ENCODE measurements around the gene CUEDC1. TPM values are rescaled to one million over a fixed set of nuclear protein-coding genes. Genes with fewer than 3 reads are reported as not detected.

The CUEDC1 gene
- total RNA-seq, 4 donors from 2014 or later = 31.2 to 43.9 (median 34.3) TPM

DNA sequence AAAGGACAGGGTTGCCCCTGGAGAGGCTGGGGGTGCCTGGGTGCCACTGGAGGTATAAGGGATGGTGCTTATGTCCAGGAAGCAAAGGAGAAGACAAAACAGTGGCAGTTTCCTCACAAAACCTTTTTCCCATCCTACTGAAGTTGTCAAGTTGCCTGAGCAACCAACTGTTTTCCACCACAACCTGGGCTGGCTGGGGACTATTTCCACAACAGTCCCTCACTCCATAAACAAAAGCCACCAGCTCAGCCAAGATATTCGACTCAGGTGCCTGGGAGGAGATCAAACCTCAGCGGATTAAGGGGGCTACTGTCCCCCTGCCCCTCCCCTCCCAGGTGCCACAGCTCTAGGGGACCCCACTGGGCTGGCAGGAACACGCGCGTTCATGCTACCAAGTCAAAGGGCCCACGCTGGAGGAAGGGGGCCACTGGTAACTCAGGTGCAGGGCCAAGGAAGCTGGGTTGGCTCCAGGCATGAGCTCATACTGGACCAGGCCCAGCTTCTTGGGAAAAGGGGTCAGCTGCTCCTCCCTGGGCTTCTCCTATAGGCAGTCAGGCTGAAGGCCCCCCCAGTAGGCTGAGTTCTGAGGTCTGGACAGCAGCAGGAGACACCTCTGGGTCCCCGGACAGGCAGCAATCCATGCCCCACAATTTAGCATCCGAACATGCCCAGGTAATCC lies 59.7 kb downstream of the CUEDC1 start:
- H3K27me3 ChIP-seq = no peaks in the 10 kb centered on the region
- ATAC-seq (no peak), DNase-seq (peak in 1 of 2 donors; percentile 71)
- H3K4me3 ChIP-seq = no peak overlapping the region
- peak in 1 of 2 donors; percentile 12 for TF ChIP-seq POLR2A (IDR thresholded peaks at IDR 0.05)
- TF ChIP-seq, protein P1, sequence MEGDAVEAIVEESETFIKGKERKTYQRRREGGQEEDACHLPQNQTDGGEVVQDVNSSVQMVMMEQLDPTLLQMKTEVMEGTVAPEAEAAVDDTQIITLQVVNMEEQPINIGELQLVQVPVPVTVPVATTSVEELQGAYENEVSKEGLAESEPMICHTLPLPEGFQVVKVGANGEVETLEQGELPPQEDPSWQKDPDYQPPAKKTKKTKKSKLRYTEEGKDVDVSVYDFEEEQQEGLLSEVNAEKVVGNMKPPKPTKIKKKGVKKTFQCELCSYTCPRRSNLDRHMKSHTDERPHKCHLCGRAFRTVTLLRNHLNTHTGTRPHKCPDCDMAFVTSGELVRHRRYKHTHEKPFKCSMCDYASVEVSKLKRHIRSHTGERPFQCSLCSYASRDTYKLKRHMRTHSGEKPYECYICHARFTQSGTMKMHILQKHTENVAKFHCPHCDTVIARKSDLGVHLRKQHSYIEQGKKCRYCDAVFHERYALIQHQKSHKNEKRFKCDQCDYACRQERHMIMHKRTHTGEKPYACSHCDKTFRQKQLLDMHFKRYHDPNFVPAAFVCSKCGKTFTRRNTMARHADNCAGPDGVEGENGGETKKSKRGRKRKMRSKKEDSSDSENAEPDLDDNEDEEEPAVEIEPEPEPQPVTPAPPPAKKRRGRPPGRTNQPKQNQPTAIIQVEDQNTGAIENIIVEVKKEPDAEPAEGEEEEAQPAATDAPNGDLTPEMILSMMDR (IDR thresholded peaks at IDR 0.05 in 4 of 5, conservative IDR thresholded peaks at IDR 0.05 in 1 of 5) = no peak
- no peaks in the 10 kb centered on the region for H3K36me3 ChIP-seq
- H3K27ac ChIP-seq = peak overlapping the region; percentile 94 to 100 (median 98)
- intact Hi-C loops (cut with DNase I; ENCODE audit: low total_unique reads) = no loop called here
- H3K4me1 ChIP-seq = peaks cover 89 to 90% of the 10 kb centered on the region in 2 donors
- no peaks in the 10 kb centered on the region for H3K9me3 ChIP-seq
- in situ Hi-C loops (cut with MboI; ENCODE audit: low sequenced_read_pairs in 4 of 4) = no loop called here

DNA sequence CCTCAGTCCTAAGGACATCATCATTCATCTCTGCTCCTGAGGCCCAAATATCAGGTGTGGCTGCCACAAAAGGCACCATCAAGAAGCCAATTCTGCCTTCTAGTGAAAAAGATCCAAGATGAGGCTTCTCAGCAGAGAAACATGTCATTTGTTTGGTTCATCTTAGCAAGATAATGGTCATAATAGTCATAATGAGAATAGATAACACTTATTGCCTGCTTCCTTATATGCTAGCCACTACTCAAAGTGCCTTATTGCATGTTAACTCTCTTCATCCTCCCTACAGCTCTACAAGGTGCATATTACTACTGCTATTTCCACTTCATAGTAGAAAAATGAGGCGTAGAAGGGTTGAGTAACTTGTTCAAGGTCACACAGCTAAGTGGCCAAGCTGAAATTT lies 60.4 kb downstream of the CUEDC1 start:
- ATAC-seq = no peak

DNA sequence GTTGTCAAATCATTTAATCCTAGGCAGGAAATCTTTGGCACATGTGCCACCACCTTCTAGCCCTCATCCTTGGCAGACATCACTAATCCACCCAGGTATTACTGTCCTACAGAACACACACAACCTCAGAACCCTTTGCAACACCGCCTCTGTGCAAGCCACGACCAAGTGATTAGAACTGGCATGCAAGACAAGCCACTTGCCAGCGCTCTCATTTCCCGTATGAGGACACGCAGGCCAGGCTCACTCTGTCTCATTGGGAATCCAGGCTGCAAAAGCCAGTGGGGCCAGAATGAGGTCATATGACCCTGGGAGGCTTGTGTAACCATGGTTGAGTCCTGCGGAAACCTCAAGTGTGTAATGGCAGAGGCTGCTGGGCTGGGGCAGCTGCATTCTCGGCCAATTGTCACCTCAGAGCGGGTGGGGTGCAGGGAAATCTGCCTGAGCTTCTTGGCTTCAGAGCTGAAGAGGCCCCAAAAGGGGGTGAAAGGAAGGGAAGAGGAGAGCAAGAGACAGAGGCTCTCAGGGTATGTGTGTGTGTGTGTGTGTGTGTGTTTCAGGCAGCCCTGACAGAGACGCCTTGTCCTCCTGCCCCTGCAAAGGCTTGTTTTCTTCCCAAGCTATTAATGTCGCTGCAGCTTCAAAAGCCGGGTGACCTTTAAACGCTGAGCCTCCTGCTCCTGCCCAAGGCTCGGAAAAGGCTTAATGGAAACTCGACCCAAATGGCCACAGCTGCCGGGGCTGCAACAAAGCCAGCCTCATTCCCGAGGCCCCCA lies 62.2 kb downstream of the CUEDC1 start:
- peaks cover 88 to 89% of the 10 kb centered on the region in 2 donors for H3K4me1 ChIP-seq
- H3K27ac ChIP-seq = peak overlapping the region; percentile 94 to 100 (median 98)
- ATAC-seq (peak; percentile 63 to 70), DNase-seq (peak; percentile 97 to 99)
- in situ Hi-C loops (cut with MboI; ENCODE audit: low sequenced_read_pairs in 4 of 4) = no loop called here
- no peaks in the 10 kb centered on the region for H3K27me3 ChIP-seq
- H3K4me3 ChIP-seq = peak overlapping the region; percentile 34 to 48 (median 40)
- TF ChIP-seq, protein P1 (IDR thresholded peaks at IDR 0.05 in 4 of 5, conservative IDR thresholded peaks at IDR 0.05 in 1 of 5) = peak in 3 of 5 experiments; percentile 6 to 21 (median 6)
- peak; percentile 43 to 48 for TF ChIP-seq POLR2A (IDR thresholded peaks at IDR 0.05)
- H3K9me3 ChIP-seq = no peaks in the 10 kb centered on the region
- intact Hi-C loops (cut with DNase I; ENCODE audit: low total_unique reads) = loop anchor here (2.0 to 5.0 kb wide), 2 partner anchors 96 to 796 kb away; partner anchors contain the start of gene VEZF1
- no peaks in the 10 kb centered on the region for H3K36me3 ChIP-seq

More for the DNA sequence above, 60.4 kb downstream of the CUEDC1 start:
- intact Hi-C loops (cut with DNase I; ENCODE audit: low total_unique reads) (loop anchor here (5.0 kb wide), 1 partner anchor 798 kb away; no protein-coding TSS in a partner anchor), in situ Hi-C loops (cut with MboI; ENCODE audit: low sequenced_read_pairs in 4 of 4) (no loop called here)
- Histone ChIP-seq H3K27me3 (no peaks in the 10 kb centered on the region), H3K4me1 (peaks cover 89 to 90% of the 10 kb centered on the region in 2 donors), H3K9me3 (no peaks in the 10 kb centered on the region), H3K4me3 (no peak overlapping the region), H3K36me3 (no peaks in the 10 kb centered on the region), H3K27ac (peak overlapping the region; percentile 94 to 100 (median 98))
- TF ChIP-seq, protein P1 (IDR thresholded peaks at IDR 0.05 in 4 of 5, conservative IDR thresholded peaks at IDR 0.05 in 1 of 5) = no peak
- TF ChIP-seq POLR2A (IDR thresholded peaks at IDR 0.05) = no peak
- DNase-seq = no peak

DNA sequence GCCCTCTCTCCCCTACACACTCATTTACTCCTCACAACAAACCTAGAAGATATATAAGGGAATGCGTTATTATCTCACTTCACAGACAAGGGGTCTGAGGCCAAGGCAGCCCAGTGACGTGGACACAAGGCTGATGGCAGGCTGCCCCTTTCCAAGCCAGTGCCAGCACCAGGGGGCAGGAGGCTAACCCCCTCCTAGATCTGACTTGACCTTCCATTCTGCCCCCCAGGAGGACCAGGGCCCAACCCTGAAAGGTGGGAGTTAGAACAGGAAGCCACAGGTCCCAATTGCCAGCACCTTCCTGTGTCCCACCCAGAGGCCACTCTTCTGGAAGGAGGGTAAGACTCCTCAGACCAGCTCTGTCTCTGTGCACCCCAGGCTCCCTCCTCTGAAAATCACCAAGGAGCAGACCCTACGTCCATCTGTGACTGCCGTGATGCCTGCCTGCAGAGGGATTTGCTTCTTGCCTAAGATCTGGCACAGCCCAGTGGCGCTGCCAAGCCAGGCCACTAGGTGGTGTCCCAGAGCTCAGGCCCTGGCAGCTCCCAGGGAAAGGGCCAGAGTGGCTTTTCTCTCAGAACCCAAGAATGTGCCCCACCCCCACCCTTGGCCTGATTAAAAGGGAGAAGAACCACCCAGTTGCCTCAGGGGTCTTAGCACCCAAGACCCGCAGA lies 62.9 kb downstream of the CUEDC1 start:
- intact Hi-C loops (cut with DNase I; ENCODE audit: low total_unique reads) (loop anchor here (2.0 to 5.0 kb wide), 2 partner anchors 97 to 795 kb away; partner anchors contain the start of gene VEZF1), in situ Hi-C loops (cut with MboI; ENCODE audit: low sequenced_read_pairs in 4 of 4) (no loop called here)
- Histone ChIP-seq H3K4me1 (peaks cover 86 to 90% of the 10 kb centered on the region in 2 donors), H3K27me3 (no peaks in the 10 kb centered on the region), H3K27ac (peak overlapping the region; percentile 94 to 100 (median 98)), H3K36me3 (no peaks in the 10 kb centered on the region), H3K9me3 (no peaks in the 10 kb centered on the region), H3K4me3 (no peak overlapping the region)
- DNase-seq (peak; percentile 77 to 95), ATAC-seq (peak; percentile 24 to 26)
- TF ChIP-seq POLR2A (IDR thresholded peaks at IDR 0.05) = no peak
- TF ChIP-seq, protein P1 (IDR thresholded peaks at IDR 0.05 in 4 of 5, conservative IDR thresholded peaks at IDR 0.05 in 1 of 5) = peak; percentile 98 to 99 (median 99)
